Karpas-422 (cell line): Measurements from ENCODE around the gene DDX27. TPM values are rescaled to one million over a fixed set of nuclear protein-coding genes. Genes with fewer than 3 reads are reported as not detected.

Source experiments
- DNase-seq: peaks from one replicate; pipeline ENCODE4 v3.0.0-alpha.2; 2015
- H2AFZ ChIP-seq: fragments of 200-600 bp; sonication (generic); 2 replicates; pipeline ENCODE4 v1.6.1; 2014; ENCODE audit warnings: antibody characterized with exemption, low read length, mixed read lengths
- H3K27ac ChIP-seq: fragments of 200-600 bp; sonication (generic); 2 replicates; pipeline ENCODE4 v1.5.1; 2014; ENCODE audit warnings: mild to moderate bottlenecking, low read length, moderate library complexity
- H3K27me3 ChIP-seq: fragments of 200-600 bp; sonication (generic); 2 replicates; pipeline ENCODE4 v1.6.1; 2014; ENCODE audit warnings: low read length, mixed read lengths
- H3K36me3 ChIP-seq: fragments of 200-600 bp; sonication (generic); 2 replicates; pipeline ENCODE4 v1.6.1; 2014; ENCODE audit warnings: low read length, mixed read lengths; ENCODE audit not compliant: insufficient read depth
- H3K4me1 ChIP-seq: fragments of 200-600 bp; sonication (generic); 2 replicates; pipeline ENCODE4 v1.6.1; 2014; ENCODE audit warnings: mild to moderate bottlenecking, low read length, mixed read lengths
- H3K4me2 ChIP-seq: fragments of 200-600 bp; sonication (generic); 2 replicates; pipeline ENCODE4 v1.6.1; 2014; ENCODE audit warnings: low read length, low read depth, mild to moderate bottlenecking; ENCODE audit not compliant: poor library complexity, severe bottlenecking
- H3K4me3 ChIP-seq: fragments of 200-600 bp; sonication (generic); 2 replicates; pipeline ENCODE4 v1.5.1; 2014; ENCODE audit warnings: mild to moderate bottlenecking, antibody characterized with exemption, low read length, mixed read lengths
- H3K79me2 ChIP-seq: fragments of 200-600 bp; sonication (generic); 2 replicates; pipeline ENCODE4 v1.6.1; 2014; ENCODE audit warnings: mild to moderate bottlenecking, low read length, mixed read lengths
- H3K9ac ChIP-seq: fragments of 200-600 bp; sonication (generic); 2 replicates; pipeline ENCODE4 v1.6.0; 2014; ENCODE audit warnings: low read length
- H3K9me2 ChIP-seq: fragments of 200-600 bp; sonication (generic), shearing (Covaris generic); replicated peaks from 2 replicates; pipeline ENCODE4 v1.6.0; 2014; ENCODE audit warnings: mild to moderate bottlenecking, low read length, moderate library complexity; ENCODE audit not compliant: insufficient read depth
- H3K9me3 ChIP-seq: fragments of 300-700, 200-600 bp; sonication (generic); 2 replicates; pipeline ENCODE4 v1.6.1; 2014; ENCODE audit warnings: low read length, mixed read lengths
- H4K20me1 ChIP-seq: fragments of 200-600 bp; sonication (generic); 2 replicates; pipeline ENCODE4 v1.6.1; 2014; ENCODE audit warnings: mild to moderate bottlenecking, antibody characterized with exemption, low read length, low read depth; ENCODE audit not compliant: insufficient read depth
- total RNA-seq: library from RNA; depleted of rRNA; stranded (reverse); fragments of >200 nt; shearing (Covaris generic); gene quantifications from 2 replicates; pipeline ENCODE4 v1.2.3, GENCODE V29; 2014; ENCODE audit warnings: low replicate concordance

Gene DDX27
- total RNA-seq, 1 experiment from 2014 or later = 34.5 TPM

DNA sequence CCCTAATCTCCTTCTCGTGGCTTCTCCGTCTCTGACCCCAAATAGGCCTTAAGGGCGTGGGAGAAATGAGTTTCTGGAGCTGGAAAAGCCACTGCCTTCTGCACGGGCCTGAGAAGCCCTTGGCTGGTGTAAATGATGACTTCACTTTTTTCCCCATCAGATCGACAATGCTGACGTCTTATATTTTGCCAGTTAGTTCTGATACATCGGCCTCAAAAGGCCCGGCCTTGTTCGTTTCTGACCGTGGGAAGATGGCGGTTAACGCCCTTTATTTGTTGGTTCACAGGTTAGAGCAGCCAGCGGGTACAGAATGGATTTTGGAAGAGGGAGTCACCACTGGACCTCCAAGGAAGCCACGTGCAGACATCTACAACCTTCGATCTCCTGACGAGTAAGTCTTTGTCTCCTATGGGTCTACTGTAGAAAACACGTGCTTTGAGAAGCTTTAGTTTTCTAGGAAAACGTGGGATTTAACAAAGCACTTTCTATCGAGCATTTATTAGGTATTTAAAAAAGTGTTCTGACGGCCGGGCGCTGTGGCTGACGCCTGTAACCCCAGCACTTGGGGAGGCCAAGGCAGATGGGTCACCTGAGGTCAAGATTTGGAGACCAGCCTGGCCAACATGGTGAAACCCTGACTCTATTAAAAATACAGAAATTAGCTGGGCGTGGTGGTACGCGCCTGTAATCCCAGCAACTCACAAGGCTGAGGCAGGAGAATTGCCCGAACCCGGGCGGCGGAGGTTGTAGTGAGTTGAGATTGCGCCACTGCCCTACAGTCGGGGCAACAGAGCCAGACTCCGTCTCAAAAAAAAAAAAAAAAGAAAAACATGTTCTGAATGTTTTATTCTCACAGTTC, 59.8 kb downstream of the DDX27 start:
- Histone ChIP-seq H4K20me1 (peaks cover 12% of the 10 kb centered on the region; the same call in 1 of the 2 replicates), H3K27me3 (no peaks in the 10 kb centered on the region), H3K4me1 (peaks cover 56% of the 10 kb centered on the region), H3K36me3 (peaks cover 62% of the 10 kb centered on the region), H3K9me2 (no peaks in the 10 kb centered on the region), H2AFZ (no peak overlapping the region), H3K79me2 (peaks cover 83% of the 10 kb centered on the region), H3K4me3 (peak overlapping the region; percentile 85), H3K9ac (peak overlapping the region; percentile 91), H3K27ac (peak overlapping the region; percentile 80), H3K9me3 (peaks cover 20% of the 10 kb centered on the region), H3K4me2 (peak overlapping the region; percentile 90)
- DNase-seq = peak; percentile 66

DNA sequence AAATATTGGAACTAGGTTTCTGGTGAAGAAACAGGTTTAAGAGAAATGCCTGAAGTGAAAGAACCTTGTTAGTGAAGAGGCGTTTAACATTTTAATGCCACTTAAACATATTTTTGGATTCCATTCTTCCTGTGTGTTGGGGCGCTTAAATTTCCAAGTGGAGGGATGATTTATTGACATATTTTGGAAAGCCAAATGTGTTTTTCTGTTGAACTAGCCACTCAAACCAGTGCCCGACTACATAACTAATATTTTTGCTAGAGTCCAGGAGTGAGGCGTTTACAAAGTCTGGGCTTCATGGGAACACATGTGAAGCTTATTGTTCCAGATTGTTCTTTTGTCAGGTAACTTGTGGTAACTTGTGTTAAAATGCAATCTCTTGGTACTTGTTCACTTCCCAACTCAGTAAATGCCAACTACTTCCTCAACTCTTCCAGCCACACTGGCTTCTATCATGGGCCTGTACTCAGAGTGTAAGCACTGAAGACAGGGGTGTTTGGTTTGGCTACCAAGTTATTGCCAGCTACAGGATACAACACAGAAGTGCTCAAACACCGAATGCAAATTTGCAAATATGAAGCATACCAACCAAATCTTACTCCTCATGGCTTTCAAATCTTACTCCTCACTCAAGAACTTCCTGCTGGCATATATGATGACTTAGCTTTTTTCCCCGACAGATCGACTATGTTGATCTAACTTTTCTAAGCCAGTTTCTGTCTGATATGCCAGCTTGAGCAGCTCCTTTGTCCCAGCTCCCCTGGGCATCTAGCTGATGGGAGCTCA, 60.7 kb downstream of the DDX27 start:
- H3K4me3 ChIP-seq = peak overlapping the region; percentile 85
- no peak for DNase-seq
- H3K9ac ChIP-seq = no peak overlapping the region
- peaks cover 85% of the 10 kb centered on the region for H3K79me2 ChIP-seq
- H3K27me3 ChIP-seq = no peaks in the 10 kb centered on the region
- peaks cover 59% of the 10 kb centered on the region for H3K4me1 ChIP-seq
- no peak overlapping the region for H2AFZ ChIP-seq
- peak overlapping the region; percentile 80; the same call in 1 of the 2 replicates for H3K27ac ChIP-seq
- peaks cover 70% of the 10 kb centered on the region for H3K36me3 ChIP-seq
- no peaks in the 10 kb centered on the region for H3K9me2 ChIP-seq
- H3K9me3 ChIP-seq = peaks cover 20% of the 10 kb centered on the region
- peak overlapping the region; percentile 90 for H3K4me2 ChIP-seq
- H4K20me1 ChIP-seq = peaks cover 16% of the 10 kb centered on the region; the same call in 1 of the 2 replicates

DNA sequence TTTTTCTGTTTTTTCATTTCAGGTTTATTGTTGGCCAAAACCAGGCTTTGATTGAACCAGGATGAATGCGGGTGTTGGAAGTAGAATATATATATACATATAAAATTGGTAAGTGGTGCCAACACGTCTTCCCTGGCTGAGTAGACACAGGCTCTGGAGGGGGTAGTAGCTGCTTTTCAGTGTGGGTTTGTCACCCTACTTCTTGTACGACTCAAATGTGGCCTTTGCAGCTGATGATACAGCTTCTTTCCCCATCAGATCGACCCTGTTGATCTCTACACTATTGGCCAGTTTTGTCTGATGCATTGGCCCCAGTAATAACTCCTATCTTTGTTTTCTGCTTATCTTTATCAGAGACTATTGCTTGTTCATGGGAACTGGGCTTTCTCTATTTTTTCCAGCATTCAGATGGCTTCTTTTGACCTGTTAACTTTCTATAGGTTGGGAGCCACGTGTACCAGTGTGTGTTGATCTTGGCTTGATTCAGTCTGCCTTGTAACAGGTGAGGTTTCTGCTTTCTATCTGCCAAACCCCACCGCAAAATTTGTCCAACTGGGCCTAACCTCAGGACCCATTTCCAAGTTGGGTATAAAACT, 61.3 kb downstream of the DDX27 start:
- H3K9me2 ChIP-seq = no peaks in the 10 kb centered on the region
- H3K4me2 ChIP-seq = peak overlapping the region; percentile 90
- H3K4me3 ChIP-seq = peak overlapping the region; percentile 85
- no peaks in the 10 kb centered on the region for H3K27me3 ChIP-seq
- H3K27ac ChIP-seq = no peak overlapping the region
- H3K79me2 ChIP-seq = peaks cover 82% of the 10 kb centered on the region
- H3K9ac ChIP-seq = no peak overlapping the region
- no peak for DNase-seq
- peaks cover 23% of the 10 kb centered on the region for H3K9me3 ChIP-seq
- peaks cover 64% of the 10 kb centered on the region for H3K4me1 ChIP-seq
- H4K20me1 ChIP-seq = peaks cover 23% of the 10 kb centered on the region; the same call in 1 of the 2 replicates
- H2AFZ ChIP-seq = no peak overlapping the region
- peaks cover 71% of the 10 kb centered on the region for H3K36me3 ChIP-seq

DNA sequence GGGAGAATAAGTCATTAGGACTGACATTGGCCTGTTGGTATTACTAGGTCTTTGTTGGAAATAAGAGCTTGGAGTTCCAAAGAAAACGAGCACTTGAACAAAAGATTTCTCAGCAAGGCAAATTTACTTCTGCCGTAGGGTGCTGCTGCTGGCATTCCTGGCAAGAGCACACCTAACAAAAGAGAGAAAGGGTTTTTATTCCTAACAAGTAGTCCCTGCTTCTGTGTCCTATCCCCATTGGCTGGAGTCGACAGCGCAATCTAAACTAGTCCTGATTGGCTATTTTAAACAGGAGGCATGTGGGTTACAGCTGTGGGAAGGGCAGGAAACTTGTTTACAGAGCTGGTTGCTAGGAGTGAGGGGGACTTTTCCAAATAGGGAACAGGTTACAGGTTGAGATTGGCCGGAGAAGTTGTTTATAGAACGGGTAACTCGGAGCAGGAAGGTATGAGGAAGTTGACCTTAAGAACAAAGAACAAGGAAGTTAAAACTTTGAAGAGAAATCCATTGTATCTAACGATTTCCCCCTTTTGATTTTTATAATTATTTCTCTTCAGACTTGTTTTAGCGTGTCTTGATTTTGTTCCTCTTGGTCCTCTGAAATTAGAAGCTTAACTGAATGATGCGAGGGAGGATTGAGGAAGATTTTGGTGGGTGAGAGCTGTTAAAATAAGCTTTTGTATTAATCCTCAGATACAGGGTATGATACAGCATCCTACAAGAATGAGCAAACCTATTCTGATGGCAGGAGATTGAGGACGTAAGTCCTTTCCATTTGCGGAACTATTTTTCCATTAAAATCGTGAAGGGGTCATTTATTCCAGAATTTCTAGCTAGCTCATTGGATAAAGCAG, 62.1 kb downstream of the DDX27 start:
- Histone ChIP-seq H3K27me3 (no peaks in the 10 kb centered on the region), H3K27ac (no peak overlapping the region), H3K4me3 (peak overlapping the region; percentile 85; the same call in 1 of the 2 replicates), H3K79me2 (peaks cover 77% of the 10 kb centered on the region), H2AFZ (no peak overlapping the region), H4K20me1 (peaks cover 30% of the 10 kb centered on the region), H3K36me3 (peaks cover 76% of the 10 kb centered on the region), H3K9ac (no peak overlapping the region), H3K9me2 (no peaks in the 10 kb centered on the region), H3K9me3 (peaks cover 25% of the 10 kb centered on the region), H3K4me1 (peaks cover 59% of the 10 kb centered on the region), H3K4me2 (peak overlapping the region; percentile 2)
- DNase-seq = no peak

DNA sequence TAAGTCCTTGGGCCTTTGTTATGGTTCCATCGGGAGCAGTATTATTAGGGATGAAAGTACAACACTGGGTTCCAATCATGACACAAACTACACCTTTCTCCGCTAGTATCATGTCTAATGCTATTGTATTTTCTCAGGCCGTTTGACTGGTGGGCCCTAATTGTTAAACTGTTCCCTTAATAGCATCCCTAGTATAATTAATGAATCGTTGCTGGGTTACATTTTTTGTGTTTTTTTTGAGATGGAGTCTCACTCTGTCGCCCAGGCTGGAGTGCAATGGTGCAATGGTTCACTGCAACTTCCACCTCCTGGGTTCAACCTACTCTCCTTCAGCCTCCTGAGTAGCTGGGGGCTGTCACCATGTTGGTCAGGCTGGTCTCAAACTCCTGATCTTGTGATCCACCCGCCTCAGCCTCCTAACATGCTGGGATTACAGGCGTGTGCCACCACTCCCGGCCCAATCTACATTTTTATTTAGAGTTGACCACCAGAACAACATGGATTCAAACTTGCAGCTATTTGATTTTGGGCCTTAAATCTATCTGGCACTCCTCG, 62.8 kb downstream of the DDX27 start:
- no peaks in the 10 kb centered on the region for H3K27me3 ChIP-seq
- peaks cover 37% of the 10 kb centered on the region for H4K20me1 ChIP-seq
- H3K4me3 ChIP-seq = no peak overlapping the region
- no peaks in the 10 kb centered on the region for H3K9me2 ChIP-seq
- no peak for DNase-seq
- H2AFZ ChIP-seq = no peak overlapping the region
- peaks cover 58% of the 10 kb centered on the region for H3K4me1 ChIP-seq
- peak overlapping the region; percentile 2 for H3K4me2 ChIP-seq
- peaks cover 32% of the 10 kb centered on the region for H3K9me3 ChIP-seq
- H3K9ac ChIP-seq = no peak overlapping the region
- H3K36me3 ChIP-seq = peaks cover 83% of the 10 kb centered on the region
- peaks cover 69% of the 10 kb centered on the region for H3K79me2 ChIP-seq
- no peak overlapping the region for H3K27ac ChIP-seq

DNA sequence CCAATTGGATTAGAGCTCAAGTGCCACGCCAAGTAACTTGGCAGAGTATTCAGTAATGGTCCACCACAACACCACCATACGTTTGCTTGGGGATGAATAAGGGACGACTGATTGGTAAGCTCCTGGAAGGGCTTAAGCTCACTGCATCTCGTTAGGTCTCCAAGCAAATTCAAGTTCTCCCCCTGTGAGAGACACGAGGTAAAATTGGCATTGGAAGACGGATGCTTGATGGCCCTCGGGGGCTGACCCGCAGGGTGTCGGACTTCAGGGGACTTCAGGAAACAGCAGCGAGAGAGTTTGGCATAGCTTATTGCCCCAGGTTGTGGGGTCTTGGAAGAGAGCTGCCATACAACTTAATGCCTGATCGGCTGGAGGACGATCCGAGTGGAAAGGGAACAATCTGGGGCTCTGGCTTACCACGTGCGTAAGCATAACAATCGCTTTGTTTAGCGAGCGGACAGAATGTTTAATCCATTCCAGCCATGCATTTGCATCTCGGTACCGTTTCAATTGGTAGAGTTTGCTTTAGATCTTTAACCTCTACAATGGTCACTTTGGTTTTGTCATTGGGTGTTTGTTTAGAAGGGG, 63.5 kb downstream of the DDX27 start:
- Histone ChIP-seq H2AFZ (no peak overlapping the region), H3K4me1 (peaks cover 64% of the 10 kb centered on the region), H3K4me3 (no peak overlapping the region), H3K9me3 (peaks cover 34% of the 10 kb centered on the region), H3K27ac (no peak overlapping the region), H3K79me2 (peaks cover 63% of the 10 kb centered on the region), H3K9me2 (no peaks in the 10 kb centered on the region), H4K20me1 (peaks cover 44% of the 10 kb centered on the region), H3K4me2 (no peak overlapping the region), H3K9ac (no peak overlapping the region), H3K36me3 (peaks cover 90% of the 10 kb centered on the region), H3K27me3 (no peaks in the 10 kb centered on the region)
- no peak for DNase-seq

DNA sequence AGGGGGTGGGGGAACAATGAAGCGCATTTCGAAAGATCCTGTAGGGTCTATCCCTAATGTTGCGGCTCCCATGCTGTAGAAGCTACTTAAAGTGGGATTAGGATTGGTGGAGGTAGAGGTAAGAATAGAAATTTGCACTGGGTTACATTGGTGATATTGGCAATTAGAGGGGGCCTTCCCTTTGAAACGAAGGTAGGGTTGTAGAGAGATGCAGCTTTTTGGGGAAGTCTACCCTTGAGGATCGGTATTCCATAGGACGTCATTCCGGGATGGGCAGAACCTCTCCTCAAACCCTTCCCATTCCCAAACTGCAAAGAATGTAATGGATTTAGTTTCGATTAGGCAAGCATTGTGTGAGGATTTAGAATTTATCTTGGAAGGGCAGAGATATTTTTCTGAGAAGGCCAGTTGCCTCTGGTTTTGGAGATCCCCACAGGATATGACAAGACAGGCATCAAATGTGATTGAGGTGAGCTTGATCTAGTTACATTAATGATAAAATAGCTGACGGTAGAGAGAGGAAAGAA, 64.0 kb downstream of the DDX27 start:
- no peak for DNase-seq
- Histone ChIP-seq H2AFZ (no peak overlapping the region), H3K9me2 (no peaks in the 10 kb centered on the region), H3K36me3 (peaks cover 95% of the 10 kb centered on the region), H3K27ac (no peak overlapping the region), H3K79me2 (peaks cover 61% of the 10 kb centered on the region), H3K9me3 (peaks cover 34% of the 10 kb centered on the region), H4K20me1 (peaks cover 49% of the 10 kb centered on the region), H3K9ac (no peak overlapping the region), H3K4me3 (no peak overlapping the region), H3K27me3 (no peaks in the 10 kb centered on the region), H3K4me1 (peaks cover 70% of the 10 kb centered on the region), H3K4me2 (no peak overlapping the region)
